Mucosa of rectum (tissue), 2 donors: ENCODE data around the gene BAD.
A peak's percentile ranks its signal among the peaks of the same experiment; 100 is the strongest.

ENCODE experiments used
- H3K27ac ChIP-seq, 2 donors: one replicate each; pipeline ENCODE4 v1.7.0; 2013; ENCODE audit warnings: inconsistent platforms in 2 of 2, low read depth in 2 of 2, low read length in 2 of 2
- H3K27me3 ChIP-seq, 2 donors: one replicate each; pipeline ENCODE4 v1.7.0; 2013; ENCODE audit warnings: low read length in 2 of 2; ENCODE audit not compliant: control insufficient read depth in 2 of 2, insufficient read depth in 2 of 2
- H3K36me3 ChIP-seq, 2 donors: one replicate each; pipeline ENCODE4 v1.7.0; 2013; ENCODE audit warnings: low read length in 2 of 2; ENCODE audit not compliant: control insufficient read depth in 2 of 2, insufficient read depth in 2 of 2
- H3K4me1 ChIP-seq, 2 donors: one replicate each; pipeline ENCODE4 v1.7.0; 2013; ENCODE audit warnings: low read length in 2 of 2, mild to moderate bottlenecking in 1 of 2; ENCODE audit not compliant: control insufficient read depth in 2 of 2, insufficient read depth in 2 of 2
- H3K4me3 ChIP-seq, 2 donors: one replicate each; pipeline ENCODE4 v1.7.0; 2013; ENCODE audit warnings: low read length in 2 of 2
- H3K9ac ChIP-seq, 2 donors: one replicate each; pipeline ENCODE4 v1.7.0; 2013; ENCODE audit warnings: low read length in 2 of 2, low read depth in 1 of 2, mild to moderate bottlenecking in 1 of 2
- H3K9me3 ChIP-seq, 2 donors: one replicate each; pipeline ENCODE4 v1.7.0; 2013; ENCODE audit warnings: low read length in 2 of 2; ENCODE audit not compliant: control insufficient read depth in 2 of 2
- donor health status: healthy.
- donor health status: Normal muscosa, but diverticular disease.

Gene BAD

DNA sequence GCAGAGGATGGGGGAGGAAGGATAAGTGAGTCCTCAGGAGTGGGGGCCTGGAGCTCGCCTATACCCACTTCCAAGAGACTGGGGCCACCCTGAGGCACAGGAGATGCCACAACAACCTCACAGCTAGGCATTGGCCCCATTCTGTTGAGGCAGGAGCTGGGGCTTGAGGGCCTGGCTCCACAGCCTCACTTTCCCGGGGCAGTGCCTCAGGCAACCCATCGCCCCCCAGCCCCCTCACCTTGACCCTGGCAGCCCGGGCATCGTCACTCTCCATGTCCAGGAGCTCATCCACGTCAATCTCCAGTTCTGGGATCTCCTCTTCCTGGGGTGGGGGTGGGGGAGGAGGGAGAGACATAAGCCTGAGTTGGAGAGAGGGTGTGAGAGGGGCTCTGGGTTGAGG is 39.5 kb downstream of the BAD start:
- H3K36me3 ChIP-seq, result peaks cover 7 to 8% of the 10 kb centered on the region in 2 donors
- H3K4me1 ChIP-seq, result peaks cover 37 to 43% of the 10 kb centered on the region in 2 donors
- peak overlapping the region; percentile 93 for H3K27ac ChIP-seq
- H3K9ac ChIP-seq, result peak overlapping the region; percentile 84
- peak overlapping the region; percentile 91 for H3K4me3 ChIP-seq
- H3K9me3 ChIP-seq, result no peaks in the 10 kb centered on the region
- H3K27me3 ChIP-seq, result no peaks in the 10 kb centered on the region

DNA sequence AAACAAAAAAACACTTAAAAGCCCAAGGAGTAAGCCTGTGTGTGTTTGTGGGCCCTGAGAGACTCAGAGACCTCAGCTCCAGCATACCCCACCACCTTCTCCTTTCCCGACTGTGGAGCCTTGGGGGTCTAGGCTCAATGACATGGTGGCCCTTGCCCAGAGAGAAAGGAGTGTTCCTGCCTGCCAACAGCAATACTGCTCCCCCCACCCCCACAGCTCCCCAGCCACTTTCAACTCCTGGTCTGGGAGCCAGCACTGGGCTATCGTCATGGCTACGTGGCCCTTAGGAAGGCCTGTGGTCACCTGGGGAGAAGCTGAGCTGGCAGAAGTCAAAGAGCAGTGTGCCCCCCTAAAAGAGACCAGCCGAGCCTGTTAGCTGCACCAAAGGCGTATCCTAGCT is 40.4 kb downstream of the BAD start:
- H3K36me3 ChIP-seq, result peaks cover 7 to 8% of the 10 kb centered on the region in 2 donors
- no peaks in the 10 kb centered on the region for H3K27me3 ChIP-seq
- H3K4me1 ChIP-seq, result peaks cover 44 to 50% of the 10 kb centered on the region in 2 donors
- H3K27ac ChIP-seq, result no peak overlapping the region
- no peak overlapping the region for H3K4me3 ChIP-seq
- H3K9me3 ChIP-seq, result no peaks in the 10 kb centered on the region
- no peak overlapping the region for H3K9ac ChIP-seq

DNA sequence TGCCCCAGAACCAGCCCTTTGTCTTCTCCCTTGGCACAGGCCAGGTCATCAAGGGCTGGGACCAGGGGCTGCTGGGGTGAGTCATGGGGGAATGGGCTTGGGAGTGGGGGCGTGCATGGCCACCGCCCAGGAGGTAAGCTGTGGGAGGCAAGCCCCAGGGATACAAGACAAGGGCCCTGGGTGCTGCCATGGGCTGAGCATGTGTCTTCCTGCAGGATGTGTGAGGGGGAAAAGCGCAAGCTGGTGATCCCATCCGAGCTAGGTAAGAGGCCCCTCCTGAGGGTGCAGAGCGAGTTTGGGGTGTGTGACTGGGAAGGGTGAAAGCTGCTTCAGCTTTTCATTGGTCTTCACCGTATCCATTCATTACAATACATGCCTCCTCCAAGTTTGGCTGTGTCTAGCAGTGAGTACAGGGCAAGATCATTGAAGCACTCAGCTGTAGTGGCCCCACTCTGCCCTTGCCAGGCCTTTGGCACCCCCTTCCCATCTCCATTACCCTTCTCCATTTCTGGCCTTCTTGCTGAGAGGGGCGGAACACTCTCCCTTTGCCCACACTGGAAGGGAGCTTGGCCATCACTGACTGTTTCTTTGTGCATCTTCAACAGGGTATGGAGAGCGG is 41.1 kb downstream of the BAD start:
- H3K9ac ChIP-seq, result peak overlapping the region; percentile 63 to 96

DNA sequence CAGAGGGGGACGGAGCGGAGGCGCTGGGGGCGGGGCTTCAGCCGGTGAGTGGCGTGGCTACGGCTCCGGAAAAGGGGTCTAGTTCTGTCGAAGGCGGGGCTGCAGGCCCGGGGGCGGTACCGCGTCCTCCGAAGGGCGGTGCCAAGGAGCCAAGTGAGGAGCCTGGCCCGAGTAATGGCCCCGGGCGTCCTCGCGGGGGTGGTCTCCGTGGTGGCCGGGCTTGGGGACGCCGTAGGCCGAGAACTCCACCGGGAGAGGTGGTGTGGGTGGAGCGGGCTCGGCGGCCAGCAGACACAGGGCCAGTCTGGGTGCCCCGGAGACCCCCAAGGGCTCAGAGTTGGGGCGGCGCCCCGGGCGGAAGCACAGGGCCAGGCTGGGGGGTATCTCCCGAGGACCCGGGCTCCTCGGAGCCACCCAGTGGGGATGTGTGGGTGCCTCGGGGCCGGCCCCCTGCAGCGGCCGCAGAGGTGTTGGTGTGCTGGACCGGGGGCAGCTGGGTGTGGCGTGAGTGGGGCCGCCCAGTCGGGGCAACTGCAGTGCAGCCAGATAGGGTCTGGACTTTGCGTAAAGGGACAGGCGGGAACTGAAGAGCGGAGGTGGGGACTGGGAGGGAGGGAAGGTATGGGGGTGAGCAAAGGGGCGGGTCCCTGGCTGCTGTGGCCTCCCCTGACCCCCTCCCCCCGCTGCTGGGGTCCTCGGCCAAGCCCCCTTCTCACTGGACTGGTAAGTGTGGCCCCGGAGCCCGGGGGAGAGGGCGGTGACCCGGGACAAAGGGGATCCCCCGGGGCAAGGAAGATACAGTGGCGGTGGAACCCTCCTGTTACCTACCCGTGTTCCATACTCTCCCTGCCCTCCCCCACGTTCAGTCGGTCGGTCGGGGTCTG is 42.7 kb downstream of the BAD start:
- Histone ChIP-seq H3K4me3 (peak overlapping the region; percentile 75 to 86), H3K9me3 (no peaks in the 10 kb centered on the region), H3K27me3 (no peaks in the 10 kb centered on the region), H3K4me1 (peaks cover 56 to 61% of the 10 kb centered on the region in 2 donors), H3K36me3 (peaks cover 8 to 12% of the 10 kb centered on the region in 2 donors), H3K27ac (peak overlapping the region; percentile 91 to 100), H3K9ac (peak overlapping the region; percentile 83 to 96)

More for the DNA sequence above, 41.1 kb downstream of the BAD start:
- Histone ChIP-seq H3K4me3 (peak overlapping the region; percentile 15 to 86), H3K36me3 (peaks cover 7 to 8% of the 10 kb centered on the region in 2 donors), H3K4me1 (peaks cover 52 to 57% of the 10 kb centered on the region in 2 donors), H3K27me3 (no peaks in the 10 kb centered on the region), H3K9me3 (no peaks in the 10 kb centered on the region), H3K27ac (peak overlapping the region; percentile 91 to 100)

DNA sequence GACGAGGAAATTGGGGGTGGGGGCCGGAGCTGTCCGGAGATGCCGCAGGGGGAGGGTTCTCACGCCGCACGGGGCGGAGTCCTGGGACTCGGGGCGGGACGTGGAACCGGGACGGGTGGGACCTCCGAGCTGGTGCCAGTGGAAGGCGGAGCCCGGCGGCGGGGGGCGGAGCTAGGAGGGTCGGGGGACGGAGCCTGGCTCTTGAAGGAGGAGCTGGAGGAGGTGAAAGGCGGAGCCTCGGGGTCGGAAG is 43.3 kb downstream of the BAD start:
- Histone ChIP-seq H3K4me3 (peak overlapping the region; percentile 83 to 86), H3K4me1 (peaks cover 57 to 61% of the 10 kb centered on the region in 2 donors), H3K9ac (peak overlapping the region; percentile 79 to 99), H3K9me3 (no peaks in the 10 kb centered on the region), H3K27me3 (no peaks in the 10 kb centered on the region), H3K36me3 (peaks cover 8 to 12% of the 10 kb centered on the region in 2 donors), H3K27ac (peak overlapping the region; percentile 100)

DNA sequence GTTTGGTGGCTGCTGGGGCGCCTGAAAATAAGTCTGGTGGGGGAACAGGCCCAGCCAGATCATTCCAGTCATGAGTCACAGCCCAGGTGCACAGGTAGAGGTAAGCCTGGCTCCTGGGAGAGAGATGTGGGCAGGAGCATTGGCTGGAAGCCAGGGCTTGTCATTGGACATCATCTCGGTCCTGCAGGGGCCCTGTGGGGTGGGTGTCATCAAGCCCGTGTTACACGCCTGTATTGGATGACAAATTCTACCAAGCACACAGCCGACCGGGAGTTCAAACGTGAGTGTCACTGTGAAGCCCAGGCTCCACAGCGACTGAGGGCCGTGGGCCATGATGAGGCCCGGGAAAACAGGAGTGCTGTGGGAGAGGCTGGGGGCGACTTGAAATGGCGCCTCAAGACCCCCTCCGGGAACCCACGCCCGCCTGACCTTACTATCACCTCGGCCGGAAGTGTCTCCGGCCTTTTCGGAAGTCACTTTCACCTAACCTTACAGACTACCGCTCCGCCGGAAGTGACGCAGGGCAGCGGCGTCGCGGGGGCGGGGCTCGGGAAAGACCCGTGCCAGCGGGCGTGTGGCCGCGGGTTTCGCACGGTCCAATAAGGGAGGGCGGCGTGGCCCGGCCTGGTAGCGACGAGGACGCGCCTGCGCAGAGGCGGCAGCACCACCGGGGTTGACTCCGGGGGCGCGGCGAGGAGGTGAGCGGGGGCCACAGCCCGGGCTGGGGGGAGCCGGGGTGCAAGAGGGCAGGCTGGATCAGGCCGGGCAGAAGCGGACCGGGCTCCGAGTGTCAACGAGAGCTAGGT is 43.8 kb downstream of the BAD start, which contains the start of gene FKBP2:
Gene FKBP2 (plus strand): TSS at position 661 of the 806 bp plus-strand sequence. CDS start 1,293 bp downstream, outside the sequence.
- Histone ChIP-seq H3K4me3 (peak within 1 kb of the TSS; percentile 83 to 86), H3K36me3 (peaks cover 8 to 12% of the 10 kb centered on the region in 2 donors), H3K9me3 (no peaks in the 10 kb centered on the region), H3K4me1 (peaks cover 58 to 60% of the 10 kb centered on the region in 2 donors), H3K27ac (peak within 1 kb of the TSS; percentile 100), H3K9ac (peak within 1 kb of the TSS; percentile 94 to 99), H3K27me3 (no peaks in the 10 kb centered on the region)

DNA sequence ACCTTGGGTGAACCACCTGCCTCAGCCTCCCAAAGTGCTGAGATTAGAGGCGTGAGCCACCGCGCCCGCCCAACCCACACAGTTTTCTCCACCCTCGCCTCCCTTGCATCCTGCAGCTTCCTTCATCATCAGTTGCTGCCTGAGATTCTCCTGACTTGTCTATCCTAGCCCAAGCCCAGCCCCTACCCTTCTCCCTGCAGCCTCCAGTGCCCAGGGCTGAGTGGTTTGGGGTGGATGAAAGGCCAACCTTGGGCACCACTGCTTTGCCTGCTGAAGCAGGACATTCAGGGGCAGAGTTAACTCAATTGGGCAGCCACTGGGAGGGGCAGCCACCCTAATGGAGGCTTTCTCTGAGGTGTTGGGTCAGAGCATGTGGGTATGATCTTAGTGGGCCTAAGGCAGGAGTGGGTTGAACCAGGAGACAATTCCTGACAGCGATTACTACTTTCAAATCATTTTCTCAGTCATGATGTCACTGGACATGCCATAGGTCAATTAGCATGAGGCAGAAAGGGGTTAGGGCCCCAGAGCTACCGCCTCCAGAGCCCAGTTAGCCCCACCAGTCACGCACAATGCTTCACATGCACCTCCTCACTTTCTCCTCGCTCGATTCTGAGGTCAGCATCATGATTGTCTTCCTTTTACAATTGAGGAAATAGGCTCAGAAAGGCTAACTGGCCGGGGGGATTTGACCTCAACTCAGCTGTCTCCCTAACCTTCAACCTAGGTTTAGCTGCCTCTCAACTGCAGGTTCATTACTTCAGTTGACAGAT is 44.6 kb downstream of the BAD start:
- Histone ChIP-seq H3K4me1 (peaks cover 58 to 60% of the 10 kb centered on the region in 2 donors), H3K27me3 (no peaks in the 10 kb centered on the region), H3K4me3 (peak overlapping the region; percentile 79 to 83), H3K27ac (peak overlapping the region; percentile 100), H3K36me3 (peaks cover 8 to 12% of the 10 kb centered on the region in 2 donors), H3K9ac (peak overlapping the region; percentile 94 to 99), H3K9me3 (no peaks in the 10 kb centered on the region)

DNA sequence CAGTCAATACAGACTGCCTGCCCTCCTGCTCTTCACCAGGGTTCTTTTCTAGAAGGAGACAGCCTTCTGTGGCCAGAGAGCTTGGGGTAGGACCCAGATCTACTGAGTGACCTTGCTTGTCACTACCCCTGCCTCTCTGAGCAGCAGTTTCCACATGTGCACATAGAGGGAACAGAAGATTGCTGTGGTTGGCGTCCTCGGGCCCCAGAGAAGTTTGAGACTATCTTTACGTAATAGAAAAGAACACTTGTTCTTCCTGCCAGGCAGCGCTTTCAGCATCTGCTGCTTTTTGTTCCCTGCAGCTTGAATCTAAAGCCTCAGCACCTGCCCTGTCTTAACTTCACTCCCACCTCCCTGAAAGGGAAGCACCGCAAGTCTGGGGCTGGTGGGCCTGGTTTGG is 45.5 kb downstream of the BAD start:
- H3K27me3 ChIP-seq, result no peaks in the 10 kb centered on the region
- H3K9me3 ChIP-seq, result no peaks in the 10 kb centered on the region
- H3K36me3 ChIP-seq, result peaks cover 8 to 12% of the 10 kb centered on the region in 2 donors
- peaks cover 58 to 61% of the 10 kb centered on the region in 2 donors for H3K4me1 ChIP-seq
- no peak overlapping the region for H3K4me3 ChIP-seq
- peak overlapping the region; percentile 82 to 100 for H3K27ac ChIP-seq
- H3K9ac ChIP-seq, result peak overlapping the region; percentile 2 to 67

DNA sequence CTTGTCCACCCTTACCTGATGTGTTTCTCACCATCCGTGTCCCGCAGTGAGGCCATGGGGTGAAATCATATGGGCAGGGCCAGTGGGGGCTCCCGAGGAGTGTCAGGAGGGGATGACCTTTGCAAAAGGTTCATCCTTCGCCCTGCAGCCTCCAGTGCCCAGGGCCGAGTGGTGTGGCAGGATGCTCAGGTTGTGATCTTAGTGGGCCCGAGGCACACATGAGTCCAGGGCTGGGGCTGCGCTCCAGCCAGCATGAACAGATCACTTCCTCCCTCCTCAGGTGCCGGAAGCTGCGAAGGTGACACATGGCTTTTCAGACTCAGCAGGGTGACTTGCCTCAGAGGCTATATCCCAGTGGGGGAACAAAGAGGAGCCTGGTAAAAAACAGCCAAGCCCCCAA is 46.4 kb downstream of the BAD start:
- Histone ChIP-seq H3K9ac (peak overlapping the region; percentile 9 to 67), H3K27ac (peak overlapping the region; percentile 82 to 100), H3K36me3 (peaks cover 2 to 5% of the 10 kb centered on the region in 2 donors), H3K4me3 (peak overlapping the region; percentile 27), H3K9me3 (no peaks in the 10 kb centered on the region), H3K4me1 (peaks cover 59 to 62% of the 10 kb centered on the region in 2 donors), H3K27me3 (no peaks in the 10 kb centered on the region)
